Left lung (tissue), 10 donors: Measurements from ENCODE around the gene YWHAG. TPM values are rescaled to one million over a fixed set of nuclear protein-coding genes. Genes with fewer than 3 reads are reported as not detected.
A peak's percentile ranks its signal among the peaks of the same experiment; 100 is the strongest.

ENCODE experiments used
- ATAC-seq: fragments of 200-7000 bp; cut with Tn5 transposase; one replicate; pipeline ENCODE4 v1.9.1; 2020; ENCODE audit warnings: moderate library complexity
- DNase-seq, 4 donors: peaks; one replicate each; pipeline ENCODE4 v3.0.0-alpha.2; 2013 to 2020
- H3K27ac ChIP-seq, 2 donors: fragments of 200-600 bp; sonication (generic) in 1 of 2; one replicate each; pipeline versions ENCODE4 v1.5.0 to v1.8.0; 2020 to 2021
- H3K27me3 ChIP-seq, 2 donors: fragments of 200-600 bp; sonication (generic) in 1 of 2; one replicate each; pipeline versions ENCODE4 v1.5.0 to v1.8.0; 2020 to 2021
- H3K36me3 ChIP-seq, 2 donors: fragments of 200-600 bp; sonication (generic) in 1 of 2; one replicate each; pipeline versions ENCODE4 v1.5.0 to v1.8.0; 2020 to 2021
- H3K4me1 ChIP-seq, 2 donors: fragments of 200-600 bp; one replicate each; pipeline ENCODE4 v1.8.0; 2021
- H3K4me3 ChIP-seq, 2 donors: fragments of 200-600 bp; sonication (generic) in 1 of 2; one replicate each; pipeline versions ENCODE4 v1.5.0 to v1.8.0; 2020 to 2021; ENCODE audit warnings: mild to moderate bottlenecking in 1 of 2
- H3K9me3 ChIP-seq, 2 donors: fragments of 200-600 bp; sonication (generic) in 1 of 2; one replicate each; pipeline versions ENCODE4 v1.5.0 to v1.8.0; 2020 to 2021
- intact Hi-C, 2 donors: fragments of 100-400 bp; cut with DNase I; formaldehyde crosslinking; loops; one replicate each; pipeline versions ENCODE4 v1.11.2 to v1.14.2; 2022
- polyA plus RNA-seq, 6 donors: library from polyadenylated mRNA; unstranded; fragments of 120-200 nt; gene quantifications; one replicate each; pipeline ENCODE4 v1.2.1, GENCODE V29; 2013; ENCODE audit not compliant: insufficient read length in 6 of 6
- total RNA-seq, 2 donors: library from RNA; stranded (reverse); fragmentation: NEBNext Ultra II Directional; extraction: Animal tissue kit (Norgen Biotek cat#: 25700); gene quantifications; one replicate each; pipeline ENCODE4 v1.2.1, GENCODE V29; 2021
- TF ChIP-seq, protein P1 (sequence below), 2 donors: fragments of 200-600 bp; sonication (generic) in 1 of 2; IDR thresholded peaks; one replicate each; pipeline versions ENCODE4 v1.5.0 to v1.8.0; 2021; ENCODE audit warnings: antibody characterized with exemption in 2 of 2
- donor health status: DM: no; HTN: yes; CAD: no.
- donor health status: DM: no; HTN: no; CAD: no.

The YWHAG gene
- total and polyA plus RNA-seq, 8 donors = 99.2 to 160 (median 111) TPM

DNA sequence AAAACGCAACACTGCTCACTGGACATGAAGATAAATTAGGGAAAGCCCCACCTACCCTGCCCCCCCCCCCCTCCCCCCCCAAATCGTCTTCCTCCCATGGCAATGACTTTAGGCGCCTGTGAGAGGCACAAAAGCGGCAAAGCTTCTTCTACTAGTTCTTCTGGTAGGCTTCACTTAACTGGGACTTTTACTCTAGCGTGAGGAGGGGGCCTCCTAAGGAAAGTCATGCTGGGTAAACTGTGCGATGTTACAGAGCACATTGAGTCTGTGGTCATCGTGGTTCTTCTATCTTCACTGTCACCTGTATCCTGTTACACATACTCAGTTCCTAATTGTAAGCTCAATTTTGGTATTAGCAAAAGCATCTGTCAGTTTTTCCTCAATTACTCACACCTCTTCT lies 31.2 kb downstream of the YWHAG start:
- no peak overlapping the region for H3K27ac ChIP-seq
- H3K36me3 ChIP-seq = peaks cover 7 to 76% of the 10 kb centered on the region in 2 donors
- ATAC-seq = no peak
- H3K4me3 ChIP-seq = no peak overlapping the region
- peaks cover 6 to 35% of the 10 kb centered on the region in 2 donors for H3K4me1 ChIP-seq
- TF ChIP-seq, protein P1, sequence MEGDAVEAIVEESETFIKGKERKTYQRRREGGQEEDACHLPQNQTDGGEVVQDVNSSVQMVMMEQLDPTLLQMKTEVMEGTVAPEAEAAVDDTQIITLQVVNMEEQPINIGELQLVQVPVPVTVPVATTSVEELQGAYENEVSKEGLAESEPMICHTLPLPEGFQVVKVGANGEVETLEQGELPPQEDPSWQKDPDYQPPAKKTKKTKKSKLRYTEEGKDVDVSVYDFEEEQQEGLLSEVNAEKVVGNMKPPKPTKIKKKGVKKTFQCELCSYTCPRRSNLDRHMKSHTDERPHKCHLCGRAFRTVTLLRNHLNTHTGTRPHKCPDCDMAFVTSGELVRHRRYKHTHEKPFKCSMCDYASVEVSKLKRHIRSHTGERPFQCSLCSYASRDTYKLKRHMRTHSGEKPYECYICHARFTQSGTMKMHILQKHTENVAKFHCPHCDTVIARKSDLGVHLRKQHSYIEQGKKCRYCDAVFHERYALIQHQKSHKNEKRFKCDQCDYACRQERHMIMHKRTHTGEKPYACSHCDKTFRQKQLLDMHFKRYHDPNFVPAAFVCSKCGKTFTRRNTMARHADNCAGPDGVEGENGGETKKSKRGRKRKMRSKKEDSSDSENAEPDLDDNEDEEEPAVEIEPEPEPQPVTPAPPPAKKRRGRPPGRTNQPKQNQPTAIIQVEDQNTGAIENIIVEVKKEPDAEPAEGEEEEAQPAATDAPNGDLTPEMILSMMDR (IDR thresholded peaks at IDR 0.05) = no peak
- no peaks in the 10 kb centered on the region for H3K9me3 ChIP-seq
- intact Hi-C loops = no loop called here
- DNase-seq = no peak
- no peaks in the 10 kb centered on the region for H3K27me3 ChIP-seq

DNA sequence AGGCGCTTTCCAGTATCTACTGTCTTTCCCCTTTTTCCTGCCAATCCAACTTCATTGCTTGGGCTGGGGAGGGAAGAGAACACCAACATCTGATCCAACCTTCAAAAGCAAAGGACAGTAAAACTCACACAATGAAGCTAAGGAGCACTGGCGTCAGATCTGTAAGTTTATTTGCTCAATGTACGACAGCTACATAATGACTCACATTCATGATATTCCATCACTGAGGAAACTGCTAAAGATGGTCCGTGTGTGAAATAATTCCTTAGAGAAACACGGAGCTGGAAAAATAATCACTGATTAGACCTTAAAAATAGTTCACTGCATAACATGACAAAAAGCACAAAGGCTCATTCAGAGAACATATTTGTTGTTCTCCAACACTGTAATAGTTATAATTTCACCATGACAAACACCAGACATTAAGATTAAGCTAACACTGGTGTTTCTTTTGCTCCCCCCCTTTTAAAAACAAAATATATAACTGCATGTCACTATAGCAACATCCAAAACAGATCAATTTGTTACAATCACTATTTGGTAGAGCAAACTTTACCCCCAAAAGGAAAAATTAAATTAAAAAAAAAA lies 32.1 kb downstream of the YWHAG start:
- H3K36me3 ChIP-seq = peaks cover 7 to 81% of the 10 kb centered on the region in 2 donors
- no peaks in the 10 kb centered on the region for H3K9me3 ChIP-seq
- no peak overlapping the region for H3K27ac ChIP-seq
- intact Hi-C loops = no loop called here
- TF ChIP-seq, protein P1 (IDR thresholded peaks at IDR 0.05) = no peak
- ATAC-seq (no peak), DNase-seq (no peak)
- H3K4me1 ChIP-seq = peaks cover 5 to 27% of the 10 kb centered on the region in 2 donors
- H3K27me3 ChIP-seq = no peaks in the 10 kb centered on the region
- no peak overlapping the region for H3K4me3 ChIP-seq

DNA sequence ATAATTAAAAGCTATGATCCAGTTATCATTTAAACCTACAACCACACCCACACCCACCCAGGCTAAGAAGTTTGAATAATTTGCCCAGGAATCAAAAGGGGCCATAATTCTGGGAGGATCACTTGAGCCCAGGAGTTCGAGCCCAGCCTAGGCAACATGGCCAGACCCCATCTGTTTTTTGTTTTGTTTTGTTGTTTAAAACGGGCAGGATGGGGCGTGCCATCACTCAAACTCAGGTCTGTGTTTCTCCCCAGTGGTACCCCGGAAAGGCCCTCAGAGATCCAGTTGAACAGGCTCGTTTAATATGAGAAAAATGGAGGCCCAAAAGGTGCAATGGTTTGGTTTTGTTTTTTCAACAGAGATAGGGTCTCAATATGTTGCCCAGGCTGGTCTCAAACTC lies 33.0 kb downstream of the YWHAG start:
- Histone ChIP-seq H3K4me3 (no peak overlapping the region), H3K4me1 (peaks cover 0 to 18% of the 10 kb centered on the region in 2 donors), H3K27ac (no peak overlapping the region), H3K27me3 (no peaks in the 10 kb centered on the region), H3K9me3 (no peaks in the 10 kb centered on the region), H3K36me3 (peaks cover 7 to 81% of the 10 kb centered on the region in 2 donors)
- ATAC-seq = no peak
- TF ChIP-seq, protein P1 (IDR thresholded peaks at IDR 0.05) = no peak
- intact Hi-C loops = no loop called here
- DNase-seq = peak in 1 of 4 donors; percentile 1

DNA sequence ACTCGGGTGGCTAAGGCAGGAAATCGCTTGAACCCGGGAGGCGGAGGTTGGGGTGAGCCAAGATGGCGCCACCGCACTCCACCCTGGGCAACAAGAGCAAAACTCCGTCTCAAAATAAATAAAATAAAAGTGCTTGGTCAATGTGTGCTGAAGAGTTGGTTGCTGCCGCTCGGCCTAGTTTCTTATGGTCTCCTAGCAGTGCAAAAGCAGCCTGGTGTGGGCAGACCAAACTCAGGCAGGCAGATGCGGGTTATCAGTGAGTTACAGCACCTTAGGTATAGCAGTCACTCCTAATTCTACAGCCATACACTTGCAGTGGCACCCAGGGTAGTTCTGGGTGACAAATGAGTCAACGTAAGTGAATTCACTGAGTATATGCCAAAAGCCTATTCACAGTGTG lies 33.7 kb downstream of the YWHAG start:
- H3K27me3 ChIP-seq = no peaks in the 10 kb centered on the region
- H3K4me1 ChIP-seq = peaks cover 0 to 12% of the 10 kb centered on the region in 2 donors
- ATAC-seq (no peak), DNase-seq (peak in 1 of 4 donors; percentile 7)
- no peak overlapping the region for H3K27ac ChIP-seq
- TF ChIP-seq, protein P1 (IDR thresholded peaks at IDR 0.05) = no peak
- H3K4me3 ChIP-seq = no peak overlapping the region
- no peaks in the 10 kb centered on the region for H3K9me3 ChIP-seq
- intact Hi-C loops = no loop called here
- H3K36me3 ChIP-seq = peaks cover 7 to 78% of the 10 kb centered on the region in 2 donors

DNA sequence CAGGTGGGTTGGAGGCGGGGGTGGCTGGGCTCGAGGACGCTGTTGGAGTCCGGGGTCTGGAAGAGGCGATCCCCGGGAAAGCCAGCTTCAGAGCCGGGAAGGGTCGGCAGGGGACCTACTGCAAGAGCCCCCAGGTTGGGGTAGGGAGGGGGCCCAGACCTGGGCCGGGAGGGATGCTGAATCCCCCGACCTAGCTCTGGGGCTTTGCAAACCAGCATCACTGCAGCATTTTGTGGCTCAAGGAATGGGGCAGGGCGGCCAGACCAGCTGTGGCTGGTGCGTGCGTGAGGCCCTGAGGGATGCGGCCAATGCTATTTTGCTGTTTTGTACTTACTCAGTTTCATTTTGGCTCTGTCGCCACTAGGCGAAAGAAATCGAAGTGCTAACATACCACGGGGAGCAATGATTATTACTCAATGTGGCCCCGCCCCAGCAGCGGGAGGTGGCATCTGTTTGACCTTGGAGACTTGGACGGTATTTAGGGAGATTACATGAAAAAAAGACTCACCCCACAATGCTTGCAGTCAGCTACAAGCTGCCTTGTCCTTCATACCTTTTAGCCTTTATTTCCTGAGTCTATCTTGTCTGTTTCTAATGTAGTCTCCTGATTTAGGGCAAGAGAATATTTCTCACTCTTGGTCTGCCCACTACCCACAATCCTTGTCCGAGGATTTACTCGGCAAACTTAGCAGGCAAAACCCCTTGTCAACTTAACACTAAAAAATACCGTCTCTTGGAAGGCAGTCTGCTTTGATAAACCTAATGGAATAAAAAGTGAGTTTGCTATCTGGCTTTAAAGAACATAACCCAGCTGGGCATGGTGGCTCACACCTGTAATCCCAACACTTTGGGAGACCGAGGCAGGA lies 40.1 kb downstream of the YWHAG start:
- Histone ChIP-seq H3K36me3 (peaks cover 0 to 15% of the 10 kb centered on the region in 2 donors), H3K27me3 (no peaks in the 10 kb centered on the region), H3K4me1 (peaks cover 0 to 18% of the 10 kb centered on the region in 2 donors), H3K9me3 (no peaks in the 10 kb centered on the region), H3K4me3 (peak overlapping the region; percentile 54), H3K27ac (peak overlapping the region; percentile 86 to 91)
- DNase-seq = peak in 3 of 4 donors; percentile 63 to 76 (median 66)
- ATAC-seq = peak; percentile 49
- TF ChIP-seq, protein P1 (IDR thresholded peaks at IDR 0.05) = peak; percentile 27 to 34
- intact Hi-C loops = loop anchor here in 1 of 2 donors (10.0 kb wide), 1 partner anchor 144 kb away; no protein-coding TSS in a partner anchor
